ENCODE data around the gene TATDN2.

GRCh38 chr3:10215578-10216368, 32.5 kb upstream of the TATDN2 start:
- TF ChIP-seq POLR2AphosphoS5 (IDR thresholded peaks at IDR 0.05; ENCODE audit: borderline replicate concordance, low read depth, low read length) (no peak), EZH2 (IDR thresholded peaks at IDR 0.05) (no peak), FOXP2 (optimal IDR thresholded peaks at IDR 0.05; ENCODE audit: control extremely low read depth, extremely low read length, insufficient read depth) (no peak)
